CD4-positive, alpha-beta T cell treated with Interleukin-10 for 1 hour (primary cell): ENCODE results near the gene TENM4.

ENCODE experiments used
- DNase-seq: peaks from one replicate; pipeline ENCODE4 v3.0.0-alpha.2; 2020

The TENM4 gene

DNA sequence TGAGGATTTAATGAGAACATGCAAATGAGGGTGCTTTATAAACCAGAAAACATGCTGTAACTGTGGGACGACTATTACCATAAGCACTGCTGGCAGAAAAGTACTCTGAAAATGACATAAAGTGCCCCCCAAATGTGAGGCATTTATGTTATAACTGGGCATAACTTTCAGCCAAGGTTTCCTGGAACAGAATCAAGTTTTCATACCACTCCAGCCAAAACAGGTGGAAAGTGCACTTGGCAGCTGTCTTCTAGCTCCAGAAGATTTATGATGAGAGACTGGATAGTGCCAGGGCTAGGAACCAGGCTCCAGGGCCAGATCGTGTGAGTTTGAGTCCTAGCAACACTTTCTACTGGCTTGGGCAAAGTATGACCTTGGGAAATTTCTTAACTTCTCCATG is 339.2 kb downstream of the TENM4 start:
- DNase-seq: no peak

- DNase-seq: no peak
Measured at GRCh38 chr11:79100093-79100910, 340.5 kb downstream of the TENM4 start.

DNA sequence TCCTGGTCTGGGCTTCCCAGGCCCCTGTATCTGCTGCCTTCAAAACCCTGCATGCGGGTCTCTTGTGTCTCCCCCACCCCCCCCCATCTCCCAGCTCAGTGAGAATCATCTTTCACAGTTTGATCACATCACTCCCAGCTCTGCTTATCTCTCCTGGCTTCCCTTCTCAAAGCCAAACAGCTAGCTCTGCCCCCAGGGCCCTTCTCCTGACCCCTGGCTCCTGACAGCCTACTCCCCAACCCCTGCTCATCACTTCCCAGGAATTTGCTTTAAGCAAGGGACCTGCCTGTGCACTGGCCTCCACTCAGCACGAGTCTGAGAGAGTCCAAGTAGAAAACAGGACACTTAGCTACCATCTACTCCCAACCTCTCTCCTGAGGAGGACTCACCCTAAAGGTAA is 342.7 kb downstream of the TENM4 start:
- no peak for DNase-seq

DNA sequence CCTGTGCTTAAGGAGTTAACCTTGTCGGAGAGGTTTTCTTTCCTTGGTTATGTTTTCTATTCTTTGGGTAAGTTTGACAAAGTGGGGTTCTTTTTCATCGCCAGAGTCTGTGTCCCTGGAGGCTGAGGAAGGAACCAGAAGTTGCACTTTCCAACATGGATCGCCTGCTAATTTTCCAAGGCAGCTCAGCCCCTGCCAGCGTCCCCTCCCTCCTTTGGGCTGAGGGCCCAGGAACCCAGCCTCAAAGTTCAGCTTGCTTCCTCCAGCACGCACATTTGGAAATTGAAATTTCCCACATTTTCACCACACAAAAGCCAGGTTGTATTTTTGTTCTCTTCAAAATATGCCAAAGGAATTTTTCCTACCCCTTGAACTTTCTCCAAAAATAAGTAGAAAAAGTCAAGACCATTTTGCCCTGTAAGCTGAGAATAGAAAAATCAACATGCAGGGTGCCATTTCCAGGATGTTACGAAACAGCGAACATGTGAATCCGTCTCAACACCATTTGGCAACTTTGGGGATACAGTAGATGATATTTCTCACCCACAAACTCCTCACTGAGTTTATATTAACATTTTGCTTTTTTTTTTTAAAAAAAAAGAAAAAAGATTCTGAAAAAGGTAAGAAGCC is 343.5 kb downstream of the TENM4 start:
- DNase-seq: no peak

DNA sequence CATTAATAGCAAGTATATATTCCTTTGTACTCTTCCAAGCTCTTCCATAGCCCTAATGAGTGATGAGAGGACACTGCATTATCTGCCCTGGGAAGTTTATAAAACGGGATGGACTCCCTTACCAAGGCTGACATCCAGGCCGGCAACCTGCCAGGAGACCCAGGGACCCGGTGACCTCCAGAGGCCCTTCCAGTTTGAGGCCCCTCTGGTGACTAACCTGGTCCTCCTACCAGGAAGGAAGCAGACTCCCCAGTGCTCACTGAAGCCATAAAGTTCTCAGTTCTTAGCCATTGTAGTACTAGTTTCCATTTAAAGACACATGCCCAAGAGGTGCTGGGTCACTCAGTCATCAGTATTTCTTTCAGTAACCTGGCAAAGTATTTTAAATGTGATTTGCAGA is 345.4 kb downstream of the TENM4 start:
- no peak for DNase-seq

DNA sequence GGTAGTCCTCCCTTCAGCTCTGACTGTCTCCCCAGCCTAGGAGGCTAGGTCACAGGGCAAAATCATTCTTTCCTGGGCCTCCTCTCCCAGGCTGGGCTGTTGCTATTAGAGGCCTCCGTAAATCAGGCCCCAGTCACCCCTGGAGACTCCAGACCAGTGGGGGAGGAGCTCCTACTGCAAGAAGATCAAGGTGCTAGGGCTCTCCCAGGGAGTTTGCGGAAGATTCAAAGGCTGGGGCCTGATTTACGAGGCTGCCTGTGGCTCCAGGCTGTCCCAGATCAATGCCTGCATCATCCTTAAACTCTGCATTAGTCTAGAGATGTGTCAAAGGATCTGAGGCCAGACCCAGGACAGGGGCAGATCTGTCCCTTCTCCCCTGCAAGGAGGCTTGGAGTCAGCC is 346.2 kb downstream of the TENM4 start:
- DNase-seq: no peak

- no peak for DNase-seq
Measured at GRCh38 chr11:79092791-79093353, 348.0 kb downstream of the TENM4 start.

- no peak for DNase-seq
Measured at GRCh38 chr11:79090191-79090705, 350.6 kb downstream of the TENM4 start.

DNA sequence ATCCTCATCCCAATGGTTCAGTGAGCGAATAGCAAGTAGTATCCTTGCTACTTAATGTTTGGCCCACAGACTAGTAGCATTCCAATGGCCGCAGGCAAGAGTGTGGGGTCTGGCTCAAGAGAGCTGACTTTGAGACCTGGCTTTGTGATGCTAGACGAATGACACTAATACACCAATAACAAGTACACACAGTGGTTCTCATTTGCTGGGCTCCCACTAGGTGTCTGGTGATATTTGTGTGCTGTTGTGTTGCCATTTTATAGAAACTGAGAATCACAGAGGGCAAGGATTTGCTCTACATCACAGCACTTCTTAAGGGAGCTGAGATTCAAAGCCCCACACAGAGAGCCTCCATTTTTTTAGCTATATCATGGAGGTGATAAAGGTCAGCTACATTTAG is 351.2 kb downstream of the TENM4 start:
- no peak for DNase-seq

DNA sequence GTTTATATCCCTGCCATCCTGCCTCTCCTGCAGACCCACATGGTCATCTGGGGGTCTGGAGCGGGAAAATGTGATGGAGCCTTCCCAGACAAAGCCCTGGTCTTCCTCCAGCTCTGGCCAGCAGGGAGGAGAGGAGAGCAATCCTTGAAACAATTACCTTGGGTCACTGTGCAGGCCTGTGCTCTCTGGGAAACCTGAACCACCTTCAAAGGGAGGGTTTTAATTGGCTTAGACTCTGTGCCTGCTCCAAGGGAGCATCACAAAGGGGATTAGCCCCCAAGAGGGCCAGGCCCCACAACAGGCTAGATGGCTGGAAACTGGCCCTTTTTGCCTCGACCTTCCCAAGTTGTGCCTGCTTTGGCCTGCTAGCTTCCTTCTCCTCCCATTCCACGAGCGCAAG is 351.9 kb downstream of the TENM4 start:
- DNase-seq: no peak

DNA sequence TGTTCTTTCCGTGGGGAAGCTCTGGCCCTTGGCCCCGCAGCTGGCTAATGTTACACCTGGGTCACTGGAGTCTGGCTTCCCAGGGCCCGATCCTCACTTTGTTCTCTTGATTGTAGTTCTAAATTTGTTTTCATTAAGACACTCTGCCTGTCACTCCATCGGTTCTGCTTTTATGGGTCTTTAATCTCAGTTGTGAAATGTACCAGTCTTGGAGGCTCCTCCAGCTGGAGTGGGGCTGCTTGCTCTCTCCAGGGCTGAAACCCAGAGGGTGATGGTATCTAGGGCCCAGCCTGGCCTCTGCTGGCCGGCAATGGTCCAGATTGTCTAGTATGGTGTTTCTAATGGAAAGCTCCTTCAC is 352.9 kb downstream of the TENM4 start:
- DNase-seq: no peak

DNA sequence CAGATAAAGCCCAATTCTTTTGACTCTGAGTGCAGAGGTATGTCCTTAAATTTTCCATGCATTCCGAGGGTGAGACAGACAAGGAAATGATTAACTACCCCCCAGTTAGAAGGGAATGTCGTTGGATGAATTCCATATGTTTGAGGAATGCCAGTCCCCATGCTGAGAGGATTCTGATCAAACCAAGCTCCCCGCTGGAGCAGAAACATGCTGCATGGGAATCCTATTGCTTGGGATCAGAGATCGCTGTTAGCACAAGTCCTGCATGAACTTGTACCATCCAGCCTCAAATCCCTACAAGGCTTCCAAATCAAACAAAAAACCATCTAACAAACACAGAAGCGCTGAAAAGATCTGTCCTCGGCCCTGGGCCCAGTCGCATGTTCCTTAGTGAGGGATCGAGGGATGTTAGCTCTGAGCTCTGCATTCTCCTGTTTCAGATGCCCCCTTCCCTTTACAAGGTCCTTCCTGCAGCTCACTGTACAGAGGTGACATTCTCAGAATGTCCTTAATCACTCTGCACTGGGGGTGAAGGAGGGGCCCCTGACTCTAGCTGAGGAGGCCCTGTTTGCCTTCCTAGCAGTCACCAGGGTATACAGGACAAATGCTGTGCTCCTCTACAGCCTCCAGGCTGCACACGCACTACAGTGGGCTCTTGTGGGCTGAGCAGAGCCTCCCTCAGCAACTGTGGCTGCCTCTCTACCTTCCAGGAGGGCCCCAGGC is 353.4 kb downstream of the TENM4 start:
- no peak for DNase-seq

DNA sequence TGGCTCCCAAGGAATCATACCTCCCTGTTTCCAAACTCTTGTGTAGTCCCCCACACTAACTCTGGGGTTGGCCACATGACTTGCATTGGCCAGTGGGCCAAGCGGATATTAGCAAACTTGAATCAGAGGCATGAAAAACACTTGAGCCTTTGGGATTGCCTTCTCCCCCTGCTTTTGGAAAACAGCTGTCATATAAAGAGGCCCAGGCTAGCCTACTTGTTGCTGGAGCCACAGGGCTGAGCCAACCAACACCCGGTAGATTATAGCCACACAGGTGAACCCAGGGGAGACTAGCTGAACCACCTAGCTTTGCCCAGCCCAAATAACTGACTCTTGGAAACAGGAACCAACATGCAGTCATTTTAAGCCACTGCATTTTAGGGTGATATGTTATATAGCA is 354.8 kb downstream of the TENM4 start:
- DNase-seq: no peak

GRCh38 chr11:79084382-79084781 is 356.4 kb downstream of the TENM4 start:
- no peak for DNase-seq

DNA sequence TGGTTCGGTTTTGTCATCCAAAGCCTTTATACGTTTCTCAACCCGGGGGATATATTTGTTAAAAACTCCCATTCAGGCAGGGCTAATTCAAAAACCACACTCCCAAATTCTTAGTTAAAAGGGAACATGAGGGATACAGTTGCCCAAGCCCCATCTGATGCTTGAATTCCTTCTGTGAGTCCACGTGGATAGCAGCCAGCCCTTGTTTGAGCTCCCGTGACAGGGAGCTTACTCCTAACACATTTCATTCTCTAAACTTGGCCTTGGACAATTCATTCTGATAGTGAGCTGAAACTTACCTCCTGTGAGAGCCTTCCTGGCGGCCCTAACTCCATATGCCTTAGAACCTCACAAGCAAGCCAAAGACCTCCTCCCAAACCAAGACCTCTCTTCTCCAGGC is 357.5 kb downstream of the TENM4 start:
- DNase-seq: no peak

DNA sequence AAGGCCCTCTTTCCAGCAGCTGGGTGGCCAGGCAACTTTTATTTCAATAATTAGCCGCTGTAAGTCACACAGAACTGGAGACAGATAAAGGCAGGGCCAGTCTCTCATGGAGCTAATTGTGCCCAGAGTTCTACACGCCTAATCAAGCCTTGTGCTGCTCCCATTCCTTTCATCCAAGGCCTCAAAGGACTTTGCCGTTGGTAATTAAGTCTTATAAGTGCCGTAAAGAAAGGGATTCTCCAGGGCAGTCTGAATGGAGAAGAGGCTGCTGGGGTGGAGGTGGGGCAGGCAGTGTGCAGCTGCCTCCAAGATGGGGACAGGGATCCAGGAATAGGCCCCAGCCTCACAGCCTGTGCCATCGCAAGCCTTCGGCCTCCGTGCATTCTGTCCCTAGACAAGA is 357.9 kb downstream of the TENM4 start:
- DNase-seq: no peak

GRCh38 chr11:79082280-79082679 is 358.6 kb downstream of the TENM4 start:
- DNase-seq: no peak

GRCh38 chr11:79081471-79082031 is 359.3 kb downstream of the TENM4 start:
- no peak for DNase-seq

- no peak for DNase-seq
Measured at GRCh38 chr11:79080551-79080950, 360.3 kb downstream of the TENM4 start.

DNA sequence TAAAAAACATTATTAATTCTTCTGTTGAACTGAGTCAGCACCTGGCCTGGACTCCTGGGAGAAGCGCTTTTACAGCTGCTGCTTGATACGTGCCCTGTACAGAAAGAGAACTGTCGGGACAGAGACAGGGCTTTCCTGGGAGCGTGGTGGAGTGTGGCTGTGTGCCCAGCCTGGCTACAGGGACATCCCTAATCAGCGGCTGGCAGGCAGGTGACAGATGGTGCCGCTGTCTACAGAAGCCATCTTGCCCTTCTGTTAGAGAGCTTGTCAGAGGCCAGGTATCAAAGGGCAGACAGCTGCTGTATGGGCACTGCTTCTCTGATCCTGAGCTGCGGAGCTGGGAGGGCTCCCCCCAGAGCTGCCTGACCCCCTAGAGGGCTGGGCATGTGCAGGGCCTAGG is 361.8 kb downstream of the TENM4 start:
- DNase-seq: no peak

DNA sequence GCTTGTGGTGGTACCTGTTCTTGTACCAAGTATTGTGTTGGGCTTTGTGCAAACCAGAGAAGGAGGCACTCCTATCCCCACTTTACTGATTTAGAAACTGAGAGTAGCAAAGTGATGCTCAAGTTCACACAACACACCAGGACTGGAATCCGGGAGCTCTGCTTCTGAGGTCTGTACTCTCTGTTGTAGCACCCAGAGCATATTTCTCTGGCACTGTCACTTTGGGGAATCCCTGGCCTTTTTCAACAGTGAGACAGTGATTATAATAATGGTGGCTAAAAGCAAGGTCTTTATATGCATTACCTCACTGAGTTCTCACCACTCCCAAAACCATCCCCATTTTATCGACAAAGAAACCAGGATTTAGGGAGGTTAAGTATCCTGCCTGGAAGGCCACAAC is 362.4 kb downstream of the TENM4 start:
- DNase-seq: no peak

GRCh38 chr11:79077702-79078330 is 363.0 kb downstream of the TENM4 start:
- no peak for DNase-seq
